GM21737 (cell line): ENCODE results near the gene ABLIM3.

Experiments used
- ATAC-seq: cut with Tn5 transposase; IDR thresholded peaks from one replicate; pipeline ENCODE4 v1.9.1; 2021; ENCODE audit warnings: mild to moderate bottlenecking, moderate library complexity; ENCODE audit not compliant: unreplicated experiment

The ABLIM3 gene

GRCh38 chr5:149277801-149278200 lies 136.5 kb downstream of the ABLIM3 start:
- no peak for ATAC-seq

GRCh38 chr5:149278451-149279210 lies 137.3 kb downstream of the ABLIM3 start:
- ATAC-seq = no peak

DNA sequence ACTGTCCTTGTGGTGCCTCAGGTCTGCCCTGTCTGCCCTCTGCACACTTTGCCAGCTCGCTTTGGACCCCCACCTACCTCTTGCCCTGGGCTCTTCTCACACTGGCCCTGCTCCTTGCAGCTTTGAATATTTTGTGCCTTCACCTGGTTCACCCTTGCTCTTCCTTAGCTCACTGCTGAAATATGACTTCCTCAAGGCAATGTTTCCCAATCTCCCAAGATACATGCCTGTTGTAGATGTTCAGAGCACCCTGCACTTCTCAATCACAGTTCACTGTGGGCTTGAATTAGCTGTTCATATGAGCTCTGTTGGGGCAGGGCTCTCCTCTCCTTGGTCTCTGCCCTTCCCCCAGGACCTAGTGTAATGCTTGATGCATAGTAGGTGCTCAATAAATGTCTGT lies 138.4 kb downstream of the ABLIM3 start:
- no peak for ATAC-seq

- no peak for ATAC-seq
These were observed 138.8 kb downstream of the ABLIM3 start for GRCh38 chr5:149280124-149280523.

DNA sequence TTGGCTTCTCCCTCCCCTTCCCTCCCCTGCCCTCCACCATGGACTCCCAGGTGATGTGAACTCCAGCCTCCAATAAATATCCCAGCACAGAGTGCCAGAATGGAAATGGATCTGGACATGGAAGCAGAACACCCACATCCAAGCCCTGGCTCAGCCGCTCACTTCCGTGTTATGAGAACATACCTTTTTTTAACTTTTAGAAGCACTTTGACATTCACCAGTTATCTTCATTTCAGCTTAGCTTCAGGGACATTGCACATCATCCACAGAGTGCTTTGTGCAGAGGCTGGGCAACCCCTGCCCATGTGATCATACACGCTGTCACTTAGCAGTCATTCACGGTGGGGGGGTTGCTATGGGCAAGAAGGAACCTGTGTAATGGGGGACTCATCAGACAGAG lies 139.5 kb downstream of the ABLIM3 start:
- ATAC-seq = no peak

DNA sequence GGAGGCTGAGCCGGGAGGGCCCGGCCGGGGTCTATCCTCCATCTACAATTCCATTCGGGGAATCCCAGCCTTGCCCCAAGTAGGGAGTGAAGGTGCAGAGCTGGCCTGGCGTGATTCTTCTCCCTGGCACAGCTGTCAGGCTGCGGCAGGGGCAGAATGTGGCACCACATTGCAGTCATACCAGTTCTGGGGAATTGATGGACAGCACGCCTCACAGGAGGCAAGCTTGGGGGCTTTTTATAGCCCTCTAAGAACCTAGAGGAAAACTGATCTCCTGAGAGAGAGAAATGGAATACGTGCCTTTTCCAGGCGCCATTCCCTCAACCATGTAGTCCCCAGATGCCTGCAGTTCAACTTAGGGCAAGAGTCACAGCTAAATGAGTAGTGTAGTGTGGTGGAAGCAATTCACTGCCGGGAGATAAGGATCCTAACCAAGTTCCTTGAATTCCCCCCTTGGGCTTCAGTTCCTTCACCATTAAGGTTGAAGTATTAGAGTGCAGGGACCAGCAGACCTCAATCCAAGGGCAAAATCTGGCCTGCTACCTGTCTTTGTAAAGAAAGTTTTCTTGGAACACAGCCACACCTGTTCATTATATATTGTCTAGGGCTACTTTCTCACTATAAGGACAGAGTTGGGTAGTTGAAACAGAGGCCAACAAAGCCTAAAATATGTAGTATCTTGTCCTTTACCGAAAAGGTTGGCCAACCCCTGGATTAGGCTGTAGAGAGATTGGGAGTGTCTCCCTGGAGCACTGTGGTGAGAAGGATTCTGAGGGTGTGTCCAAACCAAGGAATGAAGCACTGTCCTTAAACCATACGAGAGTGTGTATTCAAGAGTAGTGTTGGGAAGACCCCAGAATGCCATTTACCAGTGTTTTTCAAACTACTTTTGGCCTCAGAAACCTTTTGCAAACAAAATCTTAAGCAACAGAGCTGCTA lies 141.0 kb downstream of the ABLIM3 start:
- no peak for ATAC-seq

- no peak for ATAC-seq
These were observed 141.7 kb downstream of the ABLIM3 start for GRCh38 chr5:149282966-149283332.

DNA sequence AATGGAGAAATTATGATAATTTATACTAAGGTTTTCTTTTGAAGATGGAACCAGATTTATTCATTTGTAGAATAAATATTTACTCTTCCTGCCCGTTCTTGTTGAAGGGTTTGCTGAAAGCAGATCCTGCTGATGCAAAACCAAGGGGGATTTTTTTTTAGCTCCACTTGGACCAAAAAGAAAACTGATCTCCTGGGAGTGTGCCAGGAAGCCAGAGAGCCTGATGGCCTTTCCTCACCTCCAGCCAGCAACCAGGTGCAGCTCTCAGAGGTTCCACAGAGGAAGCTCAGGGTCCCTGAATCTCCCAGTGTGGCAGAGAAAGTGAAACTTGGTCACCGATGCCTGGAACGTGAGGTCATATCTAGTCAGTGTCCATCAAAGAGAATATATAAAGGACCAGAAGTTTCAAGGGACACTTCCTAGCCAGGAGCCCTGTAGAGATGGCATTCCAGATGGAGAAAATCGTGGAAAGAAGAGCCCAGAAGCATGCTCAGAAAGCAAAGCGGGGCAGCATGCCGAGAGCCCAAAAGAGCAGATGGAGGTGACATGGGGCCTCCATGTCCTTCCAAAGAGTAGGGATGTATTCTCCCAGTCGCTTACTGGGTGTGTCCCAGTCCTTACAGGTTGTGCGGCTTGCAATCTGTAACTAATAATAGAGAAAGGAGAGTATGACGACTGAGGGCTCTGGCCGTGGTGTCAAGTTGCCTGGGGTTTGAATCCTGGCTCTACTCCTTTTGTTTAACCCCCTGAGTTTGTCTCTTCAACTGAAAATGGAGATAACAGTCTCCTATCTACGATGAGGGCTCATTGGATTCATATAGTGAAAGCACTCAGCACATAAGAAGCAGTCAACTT lies 142.6 kb downstream of the ABLIM3 start:
- no peak for ATAC-seq

DNA sequence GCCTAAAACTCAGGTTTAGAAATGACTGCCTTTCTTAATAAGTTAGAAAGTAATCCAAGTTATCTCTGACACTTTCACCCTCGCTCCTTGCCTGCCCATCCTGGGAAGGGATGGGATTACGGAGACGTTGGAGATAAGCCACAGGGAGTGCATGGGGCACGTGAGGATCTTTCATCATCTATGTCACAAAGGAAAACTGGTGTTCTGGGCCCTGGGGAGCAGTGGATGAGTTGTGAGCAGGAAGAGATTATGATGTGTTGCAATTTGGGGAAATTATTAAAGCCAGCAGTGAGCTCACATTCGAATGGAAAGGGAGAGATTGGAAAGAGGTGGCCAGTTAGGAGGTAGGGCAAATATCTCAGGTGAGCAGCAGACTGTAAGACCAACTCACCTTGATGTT lies 143.2 kb downstream of the ABLIM3 start:
- ATAC-seq = no peak

DNA sequence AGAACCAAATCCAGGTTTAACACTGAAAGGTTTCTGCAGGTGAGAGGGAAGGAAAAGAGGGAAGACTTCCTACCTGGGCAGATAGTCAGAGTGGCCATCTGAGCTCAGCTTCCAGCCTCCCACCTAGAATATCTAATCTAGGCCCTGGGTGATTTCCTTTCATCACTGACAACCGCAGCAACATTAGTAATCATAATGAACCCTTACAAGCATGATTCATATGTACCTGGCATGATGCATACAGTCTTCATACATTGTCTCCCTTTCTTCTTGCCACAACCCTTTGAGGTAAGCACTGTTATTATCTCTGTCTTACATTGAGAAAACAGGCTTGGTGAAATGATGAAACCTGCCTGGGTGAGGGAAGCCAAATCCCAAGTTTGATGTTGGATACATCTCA lies 143.9 kb downstream of the ABLIM3 start:
- ATAC-seq = no peak

- ATAC-seq = no peak
These were observed 147.1 kb downstream of the ABLIM3 start for GRCh38 chr5:149288436-149288835.

DNA sequence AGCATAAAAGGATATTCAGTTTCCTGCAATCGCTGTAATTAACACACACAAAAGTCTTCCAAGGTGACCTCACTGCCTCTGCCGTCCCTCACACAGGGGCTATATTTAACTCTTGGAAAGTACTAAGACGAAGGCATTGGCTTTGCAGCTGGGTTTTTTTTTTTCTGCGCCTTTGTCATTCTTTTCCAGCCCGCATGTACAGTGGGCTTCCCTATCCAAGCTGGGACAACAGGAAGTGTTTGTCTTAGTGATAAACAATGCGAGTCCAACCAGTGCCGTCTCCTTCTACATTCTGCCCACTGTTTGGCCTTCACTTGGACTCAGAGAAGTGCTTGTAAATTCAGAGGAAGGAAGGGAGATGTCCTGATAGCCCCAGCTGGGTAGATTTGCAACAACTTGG lies 148.0 kb downstream of the ABLIM3 start:
- ATAC-seq = no peak

GRCh38 chr5:149294872-149295829 lies 153.9 kb downstream of the ABLIM3 start:
- ATAC-seq = no peak

GRCh38 chr5:149297340-149298025 lies 156.2 kb downstream of the ABLIM3 start:
- no peak for ATAC-seq

DNA sequence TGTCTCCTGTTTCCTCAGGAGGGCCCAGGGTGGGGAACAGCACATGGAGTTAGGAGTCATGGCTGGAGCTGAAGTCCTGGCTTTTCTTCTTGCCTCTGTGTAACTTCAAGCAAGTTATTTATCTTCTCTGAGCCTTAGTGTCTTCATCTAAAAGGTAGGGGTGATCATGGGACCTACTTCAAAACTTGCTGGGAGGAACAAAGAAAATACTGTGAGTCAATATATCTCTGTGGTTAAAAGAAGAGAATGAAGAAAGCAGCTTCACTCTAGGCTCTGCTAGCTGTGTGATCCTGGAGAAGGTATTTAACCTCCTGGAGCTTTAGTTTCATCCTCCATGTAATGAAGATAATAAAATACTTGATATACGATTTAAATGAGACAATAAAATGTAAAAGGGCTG lies 156.9 kb downstream of the ABLIM3 start:
- ATAC-seq = no peak

GRCh38 chr5:149298842-149299404 lies 157.6 kb downstream of the ABLIM3 start:
- ATAC-seq = no peak

DNA sequence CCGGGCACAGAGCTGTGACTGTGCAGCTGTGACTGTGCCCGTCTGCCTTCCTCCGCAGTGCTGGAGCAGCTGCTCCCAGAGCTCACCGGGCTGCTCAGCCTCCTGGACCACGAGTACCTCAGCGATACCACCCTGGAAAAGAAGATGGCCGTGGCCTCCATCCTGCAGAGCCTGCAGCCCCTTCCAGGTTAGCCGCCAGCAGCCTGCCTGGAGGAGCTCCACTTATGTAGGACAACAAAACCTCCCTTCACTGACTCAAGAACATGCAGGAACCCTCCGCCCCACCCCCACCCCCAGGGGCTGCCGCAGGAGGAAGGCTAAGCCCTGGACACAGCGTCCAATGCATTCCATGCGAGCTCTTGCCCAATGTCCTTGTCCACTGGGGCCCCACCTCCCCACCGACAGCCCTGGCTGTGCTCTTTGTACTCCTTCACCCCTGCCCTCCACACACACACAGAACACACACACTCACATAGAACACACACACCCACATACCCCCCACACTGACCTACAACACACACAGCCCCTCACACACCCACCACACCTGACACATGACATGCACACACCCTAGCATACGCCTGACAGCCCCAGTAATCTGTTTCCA lies 158.3 kb downstream of the ABLIM3 start:
- ATAC-seq = no peak

DNA sequence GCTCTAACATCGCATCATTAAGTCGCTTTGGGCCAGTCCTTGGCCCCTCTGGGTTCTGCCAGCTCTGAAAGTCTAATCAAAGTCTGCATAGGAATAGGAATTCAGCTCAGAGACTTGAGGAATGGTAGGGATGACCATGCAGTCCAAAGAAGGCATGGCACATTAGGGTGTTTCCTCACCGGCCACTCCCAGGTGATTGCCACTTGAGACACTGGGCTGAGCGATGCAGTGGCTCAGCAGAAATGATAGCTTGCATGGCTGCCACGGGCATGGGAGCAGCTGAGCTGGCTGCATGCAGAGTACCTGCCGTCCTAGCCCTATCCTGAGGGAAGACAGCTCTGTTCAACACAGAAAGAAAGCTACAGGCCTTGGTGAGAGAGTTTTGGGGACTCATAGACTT lies 159.1 kb downstream of the ABLIM3 start:
- no peak for ATAC-seq
